Adrenal gland (tissue), 12 donors: Measurements from ENCODE around the gene MOV10. TPM values are rescaled to one million over a fixed set of nuclear protein-coding genes. Genes with fewer than 3 reads are reported as not detected.

Experiments used
- DNase-seq, 7 donors: peaks; one replicate each; pipeline ENCODE4 v3.0.0-alpha.2; 2019 to 2020
- H3K27ac ChIP-seq, 5 donors: fragments of 200-600 bp; sonication (generic) in 4 of 5; 1 replicate in 3 of 5; 2 replicates in 2 of 5; pipeline versions ENCODE4 v1.5.1 to v1.8.0; 2016 to 2020; ENCODE audit warnings: mild to moderate bottlenecking in 1 of 5
- H3K27me3 ChIP-seq: fragments of 200-600 bp; 2 replicates; pipeline ENCODE4 v1.8.0; 2021
- H3K36me3 ChIP-seq, 2 donors: fragments of 200-600 bp; replicated peaks in 1 of 2; 1 replicate in 1 of 2; 2 replicates in 1 of 2; pipeline versions ENCODE4 v1.5.1 to v1.8.0; 2018 to 2022
- H3K4me1 ChIP-seq, 2 donors: fragments of 200-600 bp; replicated peaks in 1 of 2; 1 replicate in 1 of 2; 2 replicates in 1 of 2; pipeline versions ENCODE4 v1.5.1 to v1.8.0; 2018 to 2021
- H3K4me3 ChIP-seq, 4 donors: fragments of 200-600 bp; sonication (generic) in 3 of 4; one replicate each; pipeline ENCODE4 v1.5.1; 2016 to 2018
- H3K9me3 ChIP-seq, 3 donors: fragments of 200-600 bp; sonication (generic) in 1 of 3; replicated peaks in 1 of 3; 1 replicate in 2 of 3; 2 replicates in 1 of 3; pipeline versions ENCODE4 v1.5.1 to v1.8.0; 2016 to 2021
- CTCF ChIP-seq, 6 experiments: fragments of 450-650 bp in 4 of 6; fragments of 200-600 bp in 2 of 6; sonication (generic) in 1 of 6; IDR thresholded peaks; 1 replicate in 5 of 6; 2 replicates in 1 of 6; pipeline versions ENCODE4 v1.5.1 to v1.8.0; 2016 to 2021; ENCODE audit warnings: antibody characterized with exemption in 6 of 6, mild to moderate bottlenecking in 2 of 6, moderate library complexity in 1 of 6
- POLR2A ChIP-seq, 2 donors: fragments of 450-650 bp; IDR thresholded peaks; one replicate each; pipeline ENCODE4 v1.6.1; 2017; ENCODE audit warnings: antibody characterized with exemption in 2 of 2, mild to moderate bottlenecking in 2 of 2, moderate library complexity in 1 of 2
- WGBS, 4 donors: extraction: QIAGEN DNeasy Blood & Tissue Kit in 2 of 4; methylation state at CpG; one replicate each; pipeline versions ENCODE4 v1.1.5 to v1.1.7; 2013 to 2017; 5-methylcytosine and 5-hydroxymethylcytosine counted together
- intact Hi-C, 2 donors: fragments of 100-400 bp; cut with DNase I; formaldehyde crosslinking; loops; one replicate each; pipeline versions ENCODE4 v1.14.1 to v1.15.0; 2022 to 2023
- polyA plus RNA-seq, 3 donors: library from polyadenylated mRNA; stranded (reverse); fragments of 200-250 nt in 2 of 3; fragments of 350-450 nt in 1 of 3; fragmentation: Illumina TruSeq in 1 of 3; extraction: RNeasy Lipid Tissue Mini Kit (QIAGEN cat#74804) in 1 of 3; gene quantifications; one replicate each; pipeline ENCODE4 v1.2.3, GENCODE V29; 2013 to 2014
- small RNA-seq, 2 donors: library from RNA; depleted of rRNA; stranded (forward); fragments of <200 nt; gene quantifications; one replicate each; pipeline ENCODE3, GENCODE V24; 2016
- total RNA-seq, 9 donors: library from RNA; depleted of rRNA in 4 of 9; stranded (reverse); fragments of >200 nt in 4 of 9; fragments of 120-200 nt in 1 of 9; fragmentation: NEBNext Ultra II Directional in 1 of 9; extraction: Animal tissue kit (Norgen Biotek cat#: 25700) in 1 of 9; gene quantifications; one replicate each; pipeline versions ENCODE4 v1.1.0 to v1.2.4, GENCODE V29; 2013 to 2023
- donor health status: healthy with polysubstance abuse.
- donor health status: Bipolar disorder and iron deficiency.
- donor health status: DM: yes; HTN: yes; CAD: no.
- donor health status: DM: no; HTN: no; CAD: no.
- donor health status: DM: no; HTN: no; CAD: no.
- donor health status: DM: yes; HTN: yes; CAD: no.

Gene MOV10
- total and polyA plus RNA-seq, 12 donors: 39.1 to 372 (median 70.5) TPM

- TF ChIP-seq CTCF (IDR thresholded peaks at IDR 0.05): no peak
- no peak for TF ChIP-seq POLR2A (IDR thresholded peaks at IDR 0.05)
- peaks cover 15% of the 10 kb centered on the region for H3K27me3 ChIP-seq
- intact Hi-C loops: no loop called here
- no peak overlapping the region for H3K4me3 ChIP-seq
- DNase-seq: no peak
- H3K4me1 ChIP-seq: peaks cover 4 to 5% of the 10 kb centered on the region in 2 donors
- 88 to 96% (median 92%) methylated on average over 11 to 12 of the region's 12 CpGs for WGBS, 4 donors
- H3K9me3 ChIP-seq: no peaks in the 10 kb centered on the region
- no peak overlapping the region for H3K27ac ChIP-seq
- no peaks in the 10 kb centered on the region for H3K36me3 ChIP-seq
Observed at GRCh38 chr1:112748396-112748795, 73.9 kb downstream of the MOV10 start.

Small RNAs within 50 kb of the gene (small RNA-seq; reads per million reads assigned to genes)
- gene RNU7-70P: 0 reads per million in 2 donors

Other genes starting within 250 kb of the MOV10 start
- 1 to 10 TPM in 8 of 9 donors, under 1 TPM in 1; 0.63 to 8.1 (median 1.9) TPM for gene WNT2B, start 165.7 kb upstream of the MOV10 start, total RNA-seq
- 1 to 10 TPM; 1.1 to 1.9 (median 1.9) TPM for gene WNT2B, start 165.7 kb upstream of the MOV10 start, polyA plus RNA-seq
- 10 to 100 TPM; 14.0 to 37.2 (median 24.1) TPM for gene ST7L, start 55.5 kb upstream of the MOV10 start, total RNA-seq
- 10 to 100 TPM; 16.4 to 30.7 (median 18.0) TPM for gene ST7L, start 55.5 kb upstream of the MOV10 start, polyA plus RNA-seq
- 100 to 1,000 TPM in 4 of 9 donors, 10 to 100 TPM in 5; 65.2 to 178 (median 96.5) TPM for gene CAPZA1, start 54.8 kb upstream of the MOV10 start, total RNA-seq
- gene CAPZA1, start 54.8 kb upstream of the MOV10 start, polyA plus RNA-seq: 100 to 1,000 TPM in 1 of 3 donors, 10 to 100 TPM in 2; 60.1 to 120 (median 64.0) TPM
- gene RHOC, start 32.5 kb downstream of the MOV10 start, total RNA-seq: 100 to 1,000 TPM; 191 to 374 (median 237) TPM
- 100 to 1,000 TPM; 186 to 242 (median 238) TPM for gene RHOC, start 32.5 kb downstream of the MOV10 start, polyA plus RNA-seq
- gene PPM1J, start 40.7 kb downstream of the MOV10 start, total RNA-seq: 1 to 10 TPM in 3 of 9 donors, under 1 TPM in 5, not detected in 1; 0.31 to 4.7 (median 0.72) TPM
- gene PPM1J, start 40.7 kb downstream of the MOV10 start, polyA plus RNA-seq: 1 to 10 TPM; 1.7 to 5.1 (median 2.7) TPM